GM20431 (cell line): Measurements from ENCODE around the gene UGT1A9.
"Not testable (repeated sequence)": the region's sequence is repeated elsewhere in the genome, so short reads cannot be mapped to it uniquely, and the experiment has no call there.

Experiments
- in situ Hi-C: fragments of 300-500 bp; cut with MseI, MboI; formaldehyde crosslinking; loops from one replicate; pipeline ENCODE4 v1.15.0; 2020; ENCODE audit warnings: low sequenced_read_pairs; ENCODE audit not compliant: unreplicated experiment

The UGT1A9 gene

DNA sequence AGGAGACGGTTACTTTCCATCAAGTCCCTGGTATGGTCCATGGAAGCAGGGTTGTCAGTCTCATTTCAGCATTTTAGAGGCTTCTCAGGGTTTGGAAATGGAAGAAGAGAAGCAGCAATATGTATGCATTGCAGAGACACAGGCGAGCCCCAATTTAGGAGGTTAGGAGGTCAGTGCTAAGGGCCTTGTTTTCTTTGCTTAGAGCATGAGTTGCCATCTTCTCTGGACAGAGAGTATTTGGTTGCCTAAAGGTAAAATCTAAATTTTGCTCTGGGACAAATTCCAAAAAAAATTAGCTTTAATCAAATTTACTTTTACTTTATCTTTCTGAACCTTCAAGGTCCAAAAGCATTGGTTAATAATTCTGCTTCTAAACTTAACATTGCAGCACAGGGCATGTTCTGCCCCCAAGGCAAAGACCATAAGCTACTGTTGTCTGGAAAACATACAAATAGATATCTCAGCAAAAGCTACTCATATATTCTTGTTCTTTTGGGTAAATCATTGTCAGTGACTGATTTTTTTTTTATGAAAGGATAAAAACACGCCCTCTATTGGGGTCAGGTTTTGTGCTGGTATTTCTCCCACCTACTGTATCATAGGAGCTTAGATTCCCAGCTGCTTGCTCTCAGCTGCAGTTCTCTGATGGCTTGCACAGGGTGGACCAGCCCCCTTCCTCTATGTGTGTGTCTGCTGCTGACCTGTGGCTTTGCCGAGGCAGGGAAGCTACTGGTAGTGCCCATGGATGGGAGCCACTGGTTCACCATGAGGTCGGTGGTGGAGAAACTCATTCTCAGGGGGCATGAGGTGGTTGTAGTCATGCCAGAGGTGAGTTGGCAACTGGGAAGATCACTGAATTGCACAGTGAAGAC is at the start of gene UGT1A9:
Gene UGT1A9, plus strand, starts transcription at position 609 of the 872 bp plus-strand sequence. Its CDS starts 37 bp downstream, at position 646.
- in situ Hi-C loops, result no loop called here

DNA sequence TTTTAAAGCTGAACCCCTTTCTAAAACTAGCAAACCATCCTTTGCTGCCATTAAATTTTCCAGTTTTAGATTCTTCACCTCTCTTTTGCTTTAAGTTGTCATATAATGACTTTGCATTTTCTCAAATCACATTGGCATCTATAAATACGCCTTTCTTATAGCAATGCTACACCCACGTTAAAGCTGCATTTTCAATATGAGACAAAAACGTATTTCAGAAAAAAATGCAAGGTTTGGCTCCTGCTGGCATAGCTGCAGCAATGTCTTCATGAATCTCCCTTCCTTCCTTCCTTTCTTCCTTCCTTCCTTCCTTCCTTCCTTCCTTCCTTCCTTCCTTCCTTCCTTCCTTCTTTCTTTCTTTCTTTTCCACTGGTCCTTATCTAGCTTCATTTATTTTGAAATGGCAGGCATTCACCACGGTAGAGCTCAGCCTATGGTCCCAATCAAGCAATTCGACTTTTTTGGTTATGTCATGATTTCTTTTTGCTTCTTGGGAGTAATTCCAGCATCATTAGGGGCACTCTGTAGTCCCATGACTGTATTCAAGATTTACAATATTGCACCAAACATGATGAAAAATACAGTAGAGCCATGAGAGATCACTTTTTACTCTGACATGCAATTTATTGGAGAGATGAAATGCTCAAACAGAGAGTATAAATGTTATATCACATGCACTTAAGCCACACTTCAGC is 44.2 kb upstream of the UGT1A9 start:
- in situ Hi-C loops, result no loop called here

DNA sequence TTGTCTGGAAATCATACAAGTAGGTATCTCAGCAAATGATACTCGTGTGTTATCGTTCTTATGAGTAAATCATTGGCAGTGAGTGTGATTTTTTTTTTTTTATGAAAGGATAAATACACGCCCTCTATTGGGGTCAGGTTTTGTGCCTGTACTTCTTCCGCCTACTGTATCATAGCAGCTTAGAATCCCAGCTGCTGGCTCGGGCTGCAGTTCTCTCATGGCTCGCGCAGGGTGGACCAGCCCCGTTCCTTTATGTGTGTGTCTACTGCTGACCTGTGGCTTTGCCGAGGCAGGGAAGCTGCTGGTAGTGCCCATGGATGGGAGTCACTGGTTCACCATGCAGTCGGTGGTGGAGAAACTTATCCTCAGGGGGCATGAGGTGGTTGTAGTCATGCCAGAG is 35.4 kb upstream of the UGT1A9 start, which contains the start of gene UGT1A10:
Gene UGT1A10, plus strand, starts transcription at position 143 of the 400 bp plus-strand sequence. Its CDS starts 75 bp downstream, at position 218.
- in situ Hi-C loops, result not testable (repeated sequence)

DNA sequence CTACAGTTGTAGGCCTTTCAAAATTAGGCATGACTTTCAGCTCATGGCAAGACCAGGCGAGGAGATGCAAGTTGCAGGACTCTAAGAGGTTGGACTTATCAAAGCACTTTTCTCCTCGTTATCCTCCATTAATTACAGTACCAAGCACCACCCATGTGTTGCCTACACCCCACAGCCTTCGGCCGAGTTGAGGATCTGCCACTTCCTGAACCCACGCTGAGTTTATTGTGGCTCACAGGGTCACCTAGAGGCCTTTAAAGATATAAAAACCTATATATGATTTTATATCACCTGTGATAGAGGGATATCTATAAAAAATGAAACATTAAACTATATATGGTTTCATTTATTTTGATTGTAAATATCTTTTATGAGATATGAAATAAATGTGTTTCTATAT is 32.9 kb upstream of the UGT1A9 start:
- in situ Hi-C loops, result no loop called here

DNA sequence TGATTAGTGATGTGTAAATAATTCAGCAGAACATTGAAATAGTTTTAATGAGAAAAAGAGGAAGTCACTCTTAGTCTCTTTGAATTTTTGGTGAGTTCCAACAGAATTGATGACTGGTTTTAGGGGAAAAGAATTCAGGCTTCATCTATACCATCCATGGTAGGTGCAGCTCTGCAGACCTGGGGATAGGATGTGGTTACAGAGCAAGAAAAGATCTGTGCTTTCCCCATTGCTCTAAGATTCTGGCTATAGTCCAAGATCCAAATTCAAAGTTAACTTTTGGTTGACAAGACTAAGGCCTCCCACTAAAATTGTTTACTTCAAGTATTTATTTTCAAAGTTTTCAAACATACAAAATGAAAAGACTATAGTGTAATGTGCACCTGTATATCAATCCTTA is 31.8 kb upstream of the UGT1A9 start:
- in situ Hi-C loops, result no loop called here

DNA sequence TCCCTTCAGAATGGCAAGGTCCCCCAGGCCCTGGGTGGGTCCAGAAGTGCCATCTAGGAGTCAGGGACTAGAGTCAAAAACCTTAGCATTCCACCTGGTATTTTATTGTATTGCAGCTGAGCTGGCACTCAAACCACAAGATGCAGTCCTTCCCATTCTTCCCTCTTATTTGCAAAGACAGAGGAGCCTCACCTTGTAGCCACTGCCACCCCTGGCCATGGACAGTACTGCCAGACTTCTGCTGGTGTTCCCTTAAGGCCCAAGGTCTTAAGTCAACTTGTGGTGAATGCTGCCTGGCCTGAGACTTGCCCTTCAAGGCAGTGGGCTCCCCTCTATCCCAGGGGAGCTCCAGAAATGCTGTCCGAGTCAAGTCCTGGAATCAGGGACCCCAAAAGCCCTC is 28.6 kb upstream of the UGT1A9 start:
- in situ Hi-C loops, result no loop called here

DNA sequence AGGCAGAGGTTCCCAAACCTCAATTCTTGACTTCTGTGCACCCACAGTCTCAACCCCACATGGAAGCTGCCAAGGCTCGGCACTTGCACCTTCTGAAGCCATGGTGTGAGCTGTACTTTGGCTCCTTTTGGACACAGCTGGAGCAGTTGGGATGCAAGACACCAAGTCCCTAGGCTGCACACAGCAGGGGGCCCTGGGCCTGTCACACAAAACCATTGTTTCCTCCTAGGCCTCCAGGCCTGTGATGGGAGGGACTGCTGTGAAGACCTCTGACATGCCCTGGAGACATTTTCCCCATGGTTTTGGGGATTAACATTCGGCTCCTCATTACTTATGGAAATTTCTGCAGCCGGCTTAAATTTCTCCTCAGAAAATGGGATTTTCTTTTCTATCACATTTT is 25.7 kb upstream of the UGT1A9 start:
- in situ Hi-C loops, result not testable (repeated sequence)

DNA sequence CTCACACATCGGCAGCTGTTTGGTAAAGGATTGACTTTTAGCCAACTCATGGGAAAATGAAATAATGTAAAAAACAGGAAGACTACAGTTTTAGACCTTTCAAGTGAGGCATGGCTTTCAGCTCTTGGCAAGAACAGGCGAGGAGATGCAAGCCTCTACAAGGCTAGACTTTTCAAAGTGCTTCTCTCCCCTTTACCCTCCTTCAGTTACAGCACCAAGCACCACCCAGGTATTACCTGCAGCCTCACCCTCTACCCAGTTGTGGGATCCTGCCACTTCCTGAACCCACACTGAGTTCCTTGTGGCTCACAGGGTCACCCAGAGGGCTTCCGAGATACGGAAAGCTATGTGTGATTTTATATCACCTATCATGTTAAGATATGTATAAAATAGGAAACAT is 20.7 kb upstream of the UGT1A9 start:
- in situ Hi-C loops, result no loop called here

DNA sequence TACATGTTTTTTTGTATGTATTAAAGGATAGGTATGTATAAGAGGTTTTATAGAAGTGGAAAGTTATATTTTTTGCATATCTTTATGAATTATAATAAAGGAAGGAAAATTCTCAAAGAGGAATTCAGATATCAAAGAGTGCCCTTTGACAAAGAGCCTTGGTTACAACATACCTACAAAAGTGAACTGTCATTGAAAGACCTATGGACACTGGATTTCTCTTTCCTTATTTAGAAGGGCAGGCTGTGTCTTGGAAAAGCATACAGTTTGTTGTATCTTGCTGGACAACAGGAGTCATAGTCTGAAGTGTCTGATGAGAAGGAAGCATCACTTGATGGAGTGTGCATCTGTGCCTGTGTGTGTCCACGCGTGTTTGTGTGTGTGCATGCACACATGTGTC is 20.3 kb upstream of the UGT1A9 start:
- in situ Hi-C loops, result no loop called here

DNA sequence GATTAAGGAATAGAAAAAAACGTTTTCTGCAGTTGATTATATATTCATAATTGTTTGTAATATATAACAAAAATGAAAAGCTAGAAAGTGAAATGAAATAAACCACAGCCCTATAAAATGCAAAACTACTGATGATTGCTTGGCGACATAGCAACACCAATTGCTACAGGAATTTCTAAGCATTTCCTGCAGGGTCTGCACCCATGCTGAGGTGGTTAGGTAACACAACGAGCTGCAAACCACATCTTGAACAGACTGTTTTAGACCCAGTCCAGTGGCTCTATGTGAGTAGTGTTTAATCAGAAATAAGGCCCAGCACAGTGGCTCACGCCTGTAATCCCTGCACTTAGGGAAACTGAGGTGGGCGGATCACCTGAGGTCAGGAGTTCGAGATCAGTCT is 17.2 kb upstream of the UGT1A9 start:
- in situ Hi-C loops, result no loop called here

DNA sequence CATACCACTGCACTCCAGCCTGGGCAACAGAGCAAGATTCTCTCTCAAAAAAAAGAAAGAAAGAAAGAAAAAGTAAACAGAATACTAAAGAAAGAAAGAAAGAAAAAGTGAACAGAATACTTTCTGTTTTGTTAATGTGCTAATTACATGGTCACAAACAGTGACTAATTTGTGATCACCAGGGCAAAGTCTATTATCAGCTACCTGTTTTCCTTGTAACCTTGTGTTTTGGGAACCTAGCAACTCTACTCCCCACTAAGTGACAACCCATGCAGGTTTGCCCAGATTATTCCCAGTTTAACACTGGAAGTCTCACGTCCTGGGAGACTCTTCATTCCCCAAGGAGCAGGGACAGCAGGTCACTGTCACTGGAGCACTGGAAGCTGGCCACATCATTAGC is 16.7 kb upstream of the UGT1A9 start:
- in situ Hi-C loops, result no loop called here

DNA sequence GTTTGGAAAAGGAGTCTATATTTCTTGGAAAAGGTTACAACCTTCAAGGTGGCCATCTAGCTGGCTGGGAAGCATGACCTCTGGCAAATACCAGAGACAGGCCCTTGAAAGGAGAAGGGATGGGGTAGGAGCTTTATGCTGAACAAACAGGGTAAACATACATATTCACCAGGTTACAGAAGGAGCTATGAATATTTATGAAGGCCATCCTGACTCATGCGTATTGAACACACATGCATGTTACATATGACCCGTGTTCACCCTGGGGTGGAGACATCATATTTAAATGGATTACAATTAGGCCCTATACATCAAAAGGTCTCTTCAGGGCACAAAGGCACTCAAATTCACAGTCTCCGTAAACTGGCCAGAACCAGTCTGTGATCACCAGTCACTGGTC is 15.8 kb upstream of the UGT1A9 start:
- in situ Hi-C loops, result not testable (repeated sequence)

DNA sequence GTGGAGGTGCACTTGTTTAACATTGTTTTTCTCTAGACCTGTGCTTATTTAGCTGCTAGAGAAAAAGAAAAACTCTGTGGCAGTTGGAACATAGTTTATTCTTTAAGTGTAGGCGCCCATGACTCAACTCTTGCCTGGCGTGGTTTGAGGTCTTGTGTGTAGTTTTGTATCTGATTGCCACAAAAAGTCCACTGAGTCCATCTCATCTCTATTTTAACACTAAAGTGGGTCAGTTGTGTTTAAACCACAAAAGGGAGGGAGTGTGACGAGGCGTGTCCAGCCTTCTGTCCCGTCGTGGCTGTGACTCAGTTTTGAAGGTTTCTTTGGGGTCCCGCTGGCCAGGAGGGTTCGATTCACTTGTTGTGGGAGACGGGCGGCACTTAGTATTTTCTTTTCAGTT is 15.3 kb upstream of the UGT1A9 start:
- in situ Hi-C loops, result no loop called here

DNA sequence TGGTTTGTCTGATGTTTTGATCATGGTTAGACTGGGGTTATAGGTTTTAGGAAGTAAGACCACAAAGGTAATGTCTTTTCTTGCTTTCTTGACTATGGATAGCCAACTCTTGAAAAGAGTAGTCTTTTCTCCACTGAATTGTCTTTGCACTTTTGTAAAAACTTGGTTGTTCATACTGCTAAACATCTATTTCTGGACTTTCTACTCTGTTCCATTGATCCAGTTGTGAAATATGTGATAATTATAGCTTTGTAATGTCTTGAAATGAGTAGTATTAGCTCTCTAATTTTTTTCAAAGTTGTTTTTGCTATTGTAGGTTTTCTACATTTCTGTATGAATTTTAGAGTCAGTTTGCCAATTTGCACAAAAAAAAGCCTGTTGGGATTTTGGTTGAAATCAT is 13.1 kb upstream of the UGT1A9 start:
- in situ Hi-C loops, result no loop called here

DNA sequence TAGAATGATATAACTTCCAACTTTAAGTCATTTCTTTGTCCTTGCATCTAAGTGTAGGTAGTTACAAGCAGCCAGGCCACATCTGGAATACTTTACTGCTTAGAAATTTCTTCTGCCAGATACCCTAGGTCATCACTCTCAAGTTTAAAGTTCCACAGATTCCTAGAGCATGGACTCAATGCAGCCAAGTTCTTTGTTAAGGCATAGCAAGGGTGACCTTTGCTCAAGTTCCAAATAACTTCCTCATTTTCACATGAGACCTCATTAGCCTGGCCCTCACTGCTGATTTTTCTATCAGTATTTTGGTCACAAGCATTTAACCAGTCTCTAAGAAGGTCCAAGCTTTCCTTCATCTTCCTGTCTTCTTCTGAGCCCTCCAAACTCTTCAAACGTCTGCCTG is 7.8 kb upstream of the UGT1A9 start:
- in situ Hi-C loops, result no loop called here

DNA sequence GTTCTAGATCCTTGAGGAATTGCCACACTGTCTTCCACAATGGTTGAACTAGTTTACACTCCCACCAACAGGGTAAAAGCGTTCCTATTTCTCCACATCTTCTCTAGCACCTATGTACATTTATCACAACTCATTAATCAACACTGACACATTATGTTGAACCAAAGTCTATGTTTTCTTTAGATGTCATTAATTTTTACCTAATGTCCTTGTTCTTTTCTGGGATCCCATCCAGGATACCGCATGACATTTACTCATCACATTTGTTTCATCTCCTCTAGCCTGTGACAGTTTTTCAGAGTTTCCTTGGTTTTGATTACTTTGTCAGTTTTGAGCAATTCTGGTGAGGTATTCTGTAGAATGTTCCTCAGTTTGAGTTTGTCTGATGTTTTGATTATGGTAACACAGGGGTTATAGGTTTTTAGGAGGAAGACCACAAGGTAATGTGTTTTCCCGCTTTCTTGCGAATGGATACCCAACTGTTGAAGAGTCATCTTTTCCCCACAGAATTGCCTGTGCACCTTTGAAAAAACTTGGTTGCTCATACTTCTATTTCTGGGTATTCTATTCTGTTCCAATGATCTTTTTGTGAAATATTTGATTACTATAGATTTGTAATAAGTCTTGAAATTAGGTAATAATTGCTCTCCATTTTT is 3.0 kb upstream of the UGT1A9 start:
- in situ Hi-C loops, result no loop called here

DNA sequence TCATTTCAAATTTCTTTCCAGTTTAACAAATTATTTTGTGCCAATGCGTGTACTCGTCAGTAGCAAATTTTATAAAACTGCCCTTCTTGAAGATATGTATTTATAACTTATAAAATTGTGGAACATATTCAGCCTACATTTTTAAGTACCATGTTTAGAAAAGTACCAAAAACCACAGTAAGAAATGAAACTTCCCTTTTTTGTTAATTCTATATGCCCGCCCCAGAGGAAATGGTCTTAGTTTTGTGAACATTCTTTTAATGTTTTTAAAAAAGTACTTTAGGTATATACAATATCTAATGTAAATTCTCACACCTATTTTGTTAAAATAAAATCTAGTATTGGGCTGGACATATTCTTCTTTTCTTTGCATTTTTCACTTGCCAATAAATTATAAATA is 1.2 kb downstream of the UGT1A9 start:
- in situ Hi-C loops, result no loop called here

DNA sequence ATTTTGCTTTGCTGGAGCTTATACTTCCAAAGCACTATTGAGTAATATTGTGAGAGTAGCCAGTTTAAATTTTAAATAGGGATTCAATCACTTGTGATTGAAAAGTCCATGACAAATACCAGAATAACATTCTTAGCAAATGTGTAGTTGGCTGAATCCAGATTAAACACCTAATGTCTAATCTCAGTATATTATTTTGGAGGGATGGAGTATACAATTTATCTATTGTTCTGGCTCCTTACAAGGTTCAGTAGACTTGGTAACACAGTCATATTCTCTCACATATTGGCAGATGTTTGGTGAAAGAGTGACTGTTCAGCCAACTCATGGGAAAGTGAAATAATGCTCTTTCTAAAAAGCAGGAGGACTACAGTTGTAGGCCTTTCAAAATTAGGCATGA is 2.2 kb downstream of the UGT1A9 start:
- in situ Hi-C loops, result no loop called here

DNA sequence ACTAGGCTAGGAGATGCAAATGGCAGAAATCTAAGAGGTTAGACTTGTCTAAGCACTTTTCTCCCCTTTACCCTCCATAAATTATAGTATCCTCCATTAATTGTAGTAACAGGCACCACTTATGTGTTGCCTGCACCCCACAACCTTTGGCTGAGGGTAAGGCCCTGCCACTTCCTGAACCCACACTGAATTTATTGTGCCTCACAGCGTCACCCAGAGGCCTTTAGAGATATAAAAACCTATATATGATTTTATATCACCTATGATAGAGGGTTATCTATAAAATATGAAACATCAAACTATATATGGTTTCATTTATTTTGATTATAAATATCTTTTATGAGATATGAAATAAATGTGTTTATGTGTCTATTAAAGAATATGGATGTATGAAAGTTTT is 2.6 kb downstream of the UGT1A9 start:
- in situ Hi-C loops, result no loop called here

DNA sequence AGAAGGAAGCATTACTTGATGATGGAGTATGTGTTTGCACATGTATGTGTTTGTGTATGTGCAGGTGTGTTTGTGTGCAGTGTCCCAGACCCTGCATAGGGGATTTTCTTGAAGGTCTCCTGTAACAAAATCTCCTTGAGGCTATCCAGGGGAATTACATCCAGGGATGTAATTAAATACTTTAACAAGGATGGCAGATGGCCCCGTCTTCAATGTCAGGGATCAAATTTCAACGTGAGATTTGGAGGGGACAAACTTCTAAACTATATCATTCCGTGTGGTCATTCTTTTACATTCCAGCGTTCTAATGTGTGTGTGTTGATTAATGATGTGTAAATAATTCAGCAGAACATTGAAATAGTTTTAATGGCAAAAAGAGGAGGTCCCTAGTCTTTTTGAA is 3.3 kb downstream of the UGT1A9 start:
- in situ Hi-C loops, result no loop called here

DNA sequence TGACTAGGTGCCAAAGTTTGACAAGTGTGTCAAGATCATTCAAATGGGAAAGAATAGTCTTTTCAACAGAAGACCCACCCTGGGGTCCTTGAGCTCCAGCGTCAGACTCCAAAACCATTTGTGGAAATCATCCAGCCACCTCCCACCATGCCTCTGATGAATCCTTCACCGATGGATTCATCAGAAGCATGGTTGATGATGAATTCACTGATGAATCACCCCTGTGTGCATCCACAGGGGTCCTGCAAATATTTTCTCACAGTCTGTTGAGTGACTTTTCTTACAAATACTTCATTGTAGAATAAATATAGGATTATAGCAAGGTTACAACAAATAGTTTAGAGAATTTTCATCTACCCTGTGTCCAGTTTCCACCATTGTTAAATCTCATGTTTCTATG is 4.3 kb downstream of the UGT1A9 start:
- in situ Hi-C loops, result no loop called here
